ENCODE results near the gene LAPTM5.

DNA sequence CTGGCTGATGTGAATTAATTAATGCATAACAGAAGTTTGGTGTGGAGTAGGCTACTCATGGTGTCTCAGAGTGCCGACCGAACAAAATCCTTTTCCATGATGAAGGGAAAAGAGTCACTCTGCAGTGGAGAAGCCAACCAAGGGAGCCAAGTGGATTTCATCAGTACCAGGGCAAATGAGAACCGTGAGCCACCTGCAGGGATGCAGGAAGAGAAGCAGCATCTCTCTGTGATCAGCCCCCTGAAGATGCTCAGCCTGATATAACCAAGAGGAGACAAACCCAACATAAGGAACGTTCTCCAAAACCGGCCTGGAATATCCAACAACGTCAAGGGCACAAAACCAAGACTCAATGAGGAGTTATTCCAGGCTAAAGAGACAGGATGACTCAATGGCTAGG lies 13.4 kb upstream of the LAPTM5 start:
- TF ChIP-seq CTCF (conservative IDR thresholded peaks at IDR 0.05 in 1 of 2, IDR thresholded peaks at IDR 0.05 in 1 of 2; ENCODE audit: extremely low read depth in 1 of 2, insufficient read depth in 1 of 2, low read depth in 1 of 2, low read length in 2 of 2), result no peak
- TF ChIP-seq EZH2 (IDR thresholded peaks at IDR 0.05; ENCODE audit: borderline replicate concordance, low read length), result no peak
